GM18861 (cell line): ENCODE results near the gene WDFY4.

ENCODE experiments used
- ATAC-seq: cut with Tn5 transposase; IDR thresholded peaks from one replicate; pipeline ENCODE4 v1.9.1; 2021; ENCODE audit not compliant: unreplicated experiment

Gene WDFY4

GRCh38 chr10:48769706-48770435, 85.2 kb downstream of the WDFY4 start:
- no peak for ATAC-seq

- no peak for ATAC-seq
Measured at GRCh38 chr10:48770561-48771089, 86.0 kb downstream of the WDFY4 start.

GRCh38 chr10:48771234-48771633, 86.6 kb downstream of the WDFY4 start:
- ATAC-seq, result no peak

GRCh38 chr10:48772059-48772458, 87.4 kb downstream of the WDFY4 start:
- no peak for ATAC-seq

- ATAC-seq, result peak; percentile 78
Measured at GRCh38 chr10:48773580-48773979, 88.9 kb downstream of the WDFY4 start.

- no peak for ATAC-seq
Measured at GRCh38 chr10:48774416-48775205, 89.9 kb downstream of the WDFY4 start.

- no peak for ATAC-seq
Measured at GRCh38 chr10:48775206-48775517, 90.5 kb downstream of the WDFY4 start.

GRCh38 chr10:48776005-48776522, 91.4 kb downstream of the WDFY4 start:
- ATAC-seq, result no peak

- ATAC-seq, result no peak
Measured at GRCh38 chr10:48776528-48776927, 91.9 kb downstream of the WDFY4 start.

- ATAC-seq, result no peak
Measured at GRCh38 chr10:48777110-48777509, 92.4 kb downstream of the WDFY4 start.

- ATAC-seq, result no peak
Measured at GRCh38 chr10:48778193-48778857, 93.7 kb downstream of the WDFY4 start.

GRCh38 chr10:48779077-48779476, 94.4 kb downstream of the WDFY4 start:
- no peak for ATAC-seq

- ATAC-seq, result no peak
Measured at GRCh38 chr10:48779546-48780152, 95.0 kb downstream of the WDFY4 start.

GRCh38 chr10:48780341-48780740, 95.7 kb downstream of the WDFY4 start:
- ATAC-seq, result no peak

- no peak for ATAC-seq
Measured at GRCh38 chr10:48782386-48782785, 97.7 kb downstream of the WDFY4 start.

GRCh38 chr10:48784031-48784430, 99.4 kb downstream of the WDFY4 start:
- no peak for ATAC-seq

- no peak for ATAC-seq
Measured at GRCh38 chr10:48785796-48786195, 101.1 kb downstream of the WDFY4 start.

- ATAC-seq, result no peak
Measured at GRCh38 chr10:48786606-48787282, 102.1 kb downstream of the WDFY4 start.

GRCh38 chr10:48788554-48788953, 103.9 kb downstream of the WDFY4 start:
- no peak for ATAC-seq
